Middle frontal gyrus (tissue), 1 donor: ENCODE measurements around the gene GNAZ.
"Not testable (repeated sequence)": the region's sequence is repeated elsewhere in the genome, so short reads cannot be mapped to it uniquely, and the experiment has no call there.

Experiments
- DNase-seq: peaks from one replicate; pipeline ENCODE4 v3.0.0-alpha.2; 2015; ENCODE audit warnings: low spot score; ENCODE audit errors: extremely low spot score

GNAZ gene

GRCh38 chr22:23070418-23071229 is at the start of gene GNAZ:
TSS of gene GNAZ (plus strand) at chr22:23070519. CDS start at chr22:23095696, 25,177 bp downstream.
- DNase-seq: no peak

DNA sequence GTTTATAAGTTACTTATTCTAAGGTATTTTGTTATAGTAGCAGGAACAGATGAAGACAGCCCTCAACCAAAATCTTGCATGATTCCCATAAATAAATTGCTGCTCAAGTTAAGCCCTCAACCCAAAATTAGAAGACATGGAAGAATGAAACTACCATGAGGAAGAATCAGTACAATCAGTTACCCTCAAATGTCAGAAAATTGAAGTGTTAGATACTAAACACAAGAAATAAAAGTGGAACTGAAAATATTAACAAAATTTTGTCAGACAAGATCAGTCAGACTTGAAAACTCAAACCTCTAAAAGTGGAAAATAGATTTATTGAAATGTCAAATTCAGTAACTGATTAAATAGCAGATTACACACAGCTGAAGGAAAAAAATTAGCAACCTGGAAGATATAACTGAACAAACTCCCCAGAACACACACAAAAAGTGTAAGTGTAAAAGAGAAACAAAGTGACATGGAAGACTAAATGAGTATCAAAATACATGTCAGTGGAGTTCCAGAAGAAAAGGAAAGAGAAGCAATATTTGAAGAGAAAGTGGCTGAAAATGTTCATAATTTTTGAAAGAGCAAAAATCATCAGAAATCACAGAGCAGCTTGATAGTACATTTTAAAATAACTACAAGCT is 49.5 kb upstream of the GNAZ start:
- no peak for DNase-seq

GRCh38 chr22:23021660-23022353 is 48.5 kb upstream of the GNAZ start:
- not testable (repeated sequence) for DNase-seq

DNA sequence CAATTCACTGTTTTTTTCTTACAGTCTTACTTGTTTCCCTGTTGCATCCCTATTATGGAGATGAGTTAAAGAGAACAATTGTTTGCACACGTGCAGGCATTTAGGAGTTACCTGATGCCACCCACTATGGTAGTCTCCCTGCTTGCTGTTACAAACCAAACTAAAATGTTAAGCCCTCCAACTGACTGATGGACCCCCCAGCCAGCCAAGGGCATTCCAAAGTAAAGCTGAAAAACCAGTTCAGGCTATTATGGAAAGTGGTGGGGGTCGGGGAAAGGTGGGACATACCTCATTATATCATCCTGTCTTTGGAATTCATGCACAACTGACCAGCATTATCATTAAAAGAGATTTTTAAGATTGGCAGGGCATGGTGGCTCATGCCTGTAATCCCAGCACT is 47.0 kb upstream of the GNAZ start:
- no peak for DNase-seq

- DNase-seq: no peak
These were observed 43.5 kb upstream of the GNAZ start for GRCh38 chr22:23026777-23027176.

DNA sequence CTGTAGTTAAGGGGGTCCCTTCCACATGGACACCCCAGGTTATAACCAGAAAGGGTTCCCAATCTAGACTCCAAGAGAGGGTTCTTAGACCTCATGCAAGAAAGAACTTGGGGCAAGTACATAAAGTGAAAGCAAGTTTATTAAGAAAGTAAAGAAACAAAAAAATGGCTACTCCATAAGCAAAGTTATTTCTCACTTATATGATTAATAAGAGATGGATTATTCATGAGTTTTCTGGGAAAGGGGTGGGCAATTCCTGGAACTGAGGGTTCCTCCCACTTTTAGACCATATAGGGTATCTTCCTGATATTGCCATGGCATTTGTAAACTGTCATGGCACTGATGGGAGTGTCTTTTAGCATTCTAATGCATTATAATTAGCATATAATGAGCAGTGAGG is 42.5 kb upstream of the GNAZ start:
- DNase-seq: not testable (repeated sequence)

GRCh38 chr22:23029521-23030228 is 40.6 kb upstream of the GNAZ start:
- no peak for DNase-seq

GRCh38 chr22:23031381-23031780 is 38.9 kb upstream of the GNAZ start:
- DNase-seq: no peak

- DNase-seq: no peak
These were observed 38.5 kb upstream of the GNAZ start for GRCh38 chr22:23031786-23032185.

- DNase-seq: no peak
These were observed 37.7 kb upstream of the GNAZ start for GRCh38 chr22:23032658-23033057.

DNA sequence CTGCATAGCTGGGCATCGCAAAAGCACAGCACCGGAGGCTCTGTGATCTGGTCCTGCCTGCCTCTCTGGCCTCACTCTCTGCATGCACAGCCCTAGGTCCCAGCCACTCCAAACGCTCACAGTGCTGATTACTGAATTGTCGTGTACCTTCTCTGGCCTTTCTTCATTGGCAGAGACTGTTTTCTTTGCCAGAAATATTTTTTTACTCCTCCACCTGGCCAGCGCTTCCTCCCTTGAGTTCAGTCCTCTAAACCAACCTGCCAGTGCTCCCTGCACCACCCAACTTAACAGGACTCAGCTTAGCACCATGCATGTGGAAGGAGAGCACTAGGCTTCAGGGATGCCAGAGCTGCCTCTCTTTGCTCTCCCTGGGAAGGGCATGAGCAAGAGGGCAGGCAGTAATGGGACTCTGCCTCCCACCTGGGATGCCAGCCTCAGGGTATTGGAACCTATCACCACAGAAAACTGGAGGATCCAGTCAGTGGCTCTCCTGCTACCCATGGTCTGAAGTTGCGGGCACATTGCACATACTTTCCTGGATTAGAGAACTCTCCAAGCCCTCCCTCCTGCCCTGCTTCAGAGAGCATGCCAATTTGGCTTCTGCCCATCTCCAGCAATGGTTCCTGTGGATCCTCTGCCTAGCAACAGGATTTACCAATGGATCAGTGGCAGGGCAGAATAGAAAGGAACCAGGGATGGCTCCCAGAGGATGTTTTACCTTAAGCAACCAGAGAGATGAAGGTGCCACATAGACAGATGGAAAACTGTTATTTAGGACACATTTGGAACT is 37.0 kb upstream of the GNAZ start:
- DNase-seq: no peak

DNA sequence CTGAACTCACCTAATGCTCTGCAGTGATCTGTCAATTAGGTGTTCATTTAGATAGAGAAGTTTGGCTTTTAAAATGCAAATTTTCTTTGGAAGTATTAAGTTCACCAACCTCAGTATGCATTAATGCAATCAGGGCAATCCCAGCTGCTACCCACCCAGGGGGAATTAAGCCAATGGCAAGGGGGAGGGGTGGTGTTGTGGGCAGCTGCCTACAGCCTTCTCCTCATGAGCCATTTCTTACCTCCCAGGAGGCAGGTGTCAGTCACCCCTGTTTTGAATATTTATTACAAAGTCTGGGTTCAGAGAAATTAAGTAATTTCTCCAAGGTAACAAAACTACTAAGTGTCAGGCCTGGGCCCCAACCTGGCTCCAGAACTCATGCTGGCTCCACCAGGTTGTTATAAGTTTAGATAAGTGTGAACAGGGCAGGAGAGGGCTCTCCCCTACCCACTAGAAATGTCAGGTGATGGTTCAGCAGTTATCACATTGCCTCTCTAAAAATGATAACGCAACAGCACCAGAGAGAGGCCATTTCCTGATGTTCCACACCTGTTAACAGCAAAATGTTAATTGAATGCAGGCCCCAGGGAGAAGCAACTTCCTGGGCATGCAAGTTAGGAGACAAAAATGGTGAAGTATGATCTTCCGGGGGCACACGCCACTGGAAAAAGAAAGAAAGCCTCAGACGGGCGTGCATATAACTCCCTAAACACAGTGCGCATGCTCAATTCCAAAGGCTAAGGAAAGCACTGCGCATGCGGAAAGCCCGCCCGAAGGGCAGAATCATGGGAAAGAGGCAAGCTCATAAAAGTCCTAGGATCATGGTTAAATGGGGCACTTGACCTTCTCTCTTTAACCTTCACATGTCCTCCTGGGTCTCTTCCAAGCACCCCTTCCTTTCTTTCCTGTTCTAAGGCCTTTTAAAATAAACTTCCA is 35.4 kb upstream of the GNAZ start:
- DNase-seq: no peak

GRCh38 chr22:23035557-23036277 is 34.6 kb upstream of the GNAZ start:
- DNase-seq: no peak

DNA sequence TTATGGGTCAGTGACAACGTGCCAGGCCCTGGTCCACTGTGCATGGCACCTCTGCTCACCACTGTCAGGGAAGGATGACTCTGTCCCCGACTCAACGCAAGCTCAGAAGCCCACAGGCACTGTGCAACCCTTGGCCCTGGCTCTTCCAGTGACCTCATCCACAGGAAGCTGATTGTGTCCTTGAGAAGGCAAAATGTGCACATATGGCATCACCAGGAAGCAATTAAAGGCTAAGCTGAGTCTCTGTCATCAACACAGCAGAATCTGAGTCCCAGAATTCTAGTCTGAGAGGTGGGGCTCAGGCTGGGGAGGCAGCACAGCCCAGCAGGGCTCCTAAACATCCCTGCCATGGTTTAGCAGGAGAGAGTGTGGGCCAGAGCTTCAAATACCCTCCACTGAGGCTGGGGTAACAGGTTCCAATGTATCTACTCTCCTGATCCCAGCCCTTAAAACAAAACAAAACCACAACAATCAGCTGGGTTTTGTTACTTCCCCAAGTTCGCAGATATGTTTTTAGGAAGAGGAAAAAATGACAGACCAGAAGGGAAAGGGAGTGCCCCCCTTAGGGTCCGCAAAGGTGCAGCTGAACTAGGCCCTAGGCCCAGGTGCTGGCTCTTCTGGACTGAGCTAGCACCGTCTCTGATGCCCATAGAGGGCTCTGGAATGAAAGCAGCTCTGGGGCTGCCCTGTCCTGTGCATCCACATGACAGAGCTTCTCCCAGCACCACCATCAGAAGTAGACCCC is 33.5 kb upstream of the GNAZ start:
- no peak for DNase-seq

GRCh38 chr22:23037429-23038333 is 32.6 kb upstream of the GNAZ start:
- no peak for DNase-seq

- no peak for DNase-seq
These were observed 32.0 kb upstream of the GNAZ start for GRCh38 chr22:23038334-23038642.

- no peak for DNase-seq
These were observed 31.4 kb upstream of the GNAZ start for GRCh38 chr22:23038902-23039301.

- DNase-seq: no peak
These were observed 28.1 kb upstream of the GNAZ start for GRCh38 chr22:23042179-23042578.
